GM12892 (cell line): ENCODE measurements around the gene DOCK4.

Experiments used
- POLR2A ChIP-seq: IDR thresholded peaks from 2 replicates; pipeline ENCODE4 v1.6.1; 2011; ENCODE audit warnings: low read depth, low read length, control low read depth
- POLR2AphosphoS5 ChIP-seq: IDR thresholded peaks from 2 replicates; pipeline ENCODE4 v1.6.1; 2011; ENCODE audit warnings: low read depth, low read length, control low read depth

GRCh38 chr7:112104120-112104519, 102.1 kb downstream of the DOCK4 start:
- TF ChIP-seq POLR2AphosphoS5 = no peak
- no peak for TF ChIP-seq POLR2A
